Body of pancreas (tissue), 4 donors: Measurements from ENCODE around the gene PPP1R15B. TPM values are rescaled to one million over a fixed set of nuclear protein-coding genes. Genes with fewer than 3 reads are reported as not detected.

ENCODE experiments used
- ATAC-seq: fragments of 150-250 bp; one replicate; pipeline ENCODE4 v1.9.1; 2016
- DNase-seq, 4 donors: peaks; one replicate each; pipeline ENCODE4 v3.0.0-alpha.2; 2019
- H3K27ac ChIP-seq, 4 donors: fragments of 200-600 bp; sonication (generic); 1 replicate in 3 of 4; 2 replicates in 1 of 4; pipeline versions ENCODE4 v1.5.1 to v1.6.1; 2016 to 2019; ENCODE audit warnings: mild to moderate bottlenecking in 1 of 4, mixed read lengths in 1 of 4, moderate library complexity in 1 of 4
- H3K27me3 ChIP-seq, 2 donors: fragments of 200-600 bp; sonication (generic); one replicate each; pipeline ENCODE4 v1.6.0; 2016; ENCODE audit warnings: mild to moderate bottlenecking in 1 of 2
- H3K36me3 ChIP-seq, 2 donors: fragments of 200-600 bp; sonication (generic); replicated peaks in 1 of 2; 2 replicates each; pipeline ENCODE4 v1.5.1; 2016; ENCODE audit warnings: low read depth in 2 of 2; ENCODE audit not compliant: insufficient read depth in 1 of 2
- H3K4me1 ChIP-seq: fragments of 200-600 bp; sonication (generic); one replicate; pipeline ENCODE4 v1.6.0; 2016
- H3K4me3 ChIP-seq, 2 donors: fragments of 200-600 bp; sonication (generic); 1 replicate in 1 of 2; 2 replicates in 1 of 2; pipeline ENCODE4 v1.5.1; 2016 to 2019
- H3K9me3 ChIP-seq, 3 donors: fragments of 200-600 bp; sonication (generic); 1 replicate in 2 of 3; 2 replicates in 1 of 3; pipeline ENCODE4 v1.5.1; 2016
- CTCF ChIP-seq, 7 experiments: fragments of 450-650 bp in 4 of 7; fragments of 200-600 bp in 3 of 7; sonication (generic) in 3 of 7; IDR thresholded peaks; one replicate each; pipeline ENCODE4 v1.5.1; 2016 to 2019; ENCODE audit warnings: antibody characterized with exemption in 7 of 7
- POLR2A ChIP-seq, 3 donors: fragments of 450-650 bp; IDR thresholded peaks; one replicate each; pipeline ENCODE4 v1.6.1; 2016; ENCODE audit warnings: antibody characterized with exemption in 3 of 3, mild to moderate bottlenecking in 2 of 3
- WGBS, 2 donors: methylation state at CpG; one replicate each; pipeline ENCODE4 v1.1.5; 2017; 5-methylcytosine and 5-hydroxymethylcytosine counted together
- intact Hi-C: fragments of 100-400 bp; cut with DNase I; formaldehyde crosslinking; loops from one replicate; pipeline ENCODE4 v1.15.1; 2023
- small RNA-seq: library from RNA; depleted of rRNA; stranded (forward); fragments of <200 nt; gene quantifications from one replicate; pipeline ENCODE3, GENCODE V24; 2016
- total RNA-seq, 2 donors: library from RNA; depleted of rRNA; stranded (reverse); fragments of >200 nt; gene quantifications; one replicate each; pipeline ENCODE4 v1.1.0, GENCODE V29; 2016

PPP1R15B gene
- total RNA-seq, 2 donors from 2014 or later, result 32.9 to 34.3 TPM

- Histone ChIP-seq H3K9me3 (no peaks in the 10 kb centered on the region), H3K4me3 (no peak overlapping the region), H3K36me3 (no peaks in the 10 kb centered on the region), H3K27ac (no peak overlapping the region), H3K4me1 (peaks cover 25% of the 10 kb centered on the region), H3K27me3 (no peaks in the 10 kb centered on the region)
- no peak for TF ChIP-seq POLR2A (IDR thresholded peaks at IDR 0.05)
- no peak for TF ChIP-seq CTCF (IDR thresholded peaks at IDR 0.05)
- DNase-seq (no peak), ATAC-seq (no peak)
- intact Hi-C loops, result no loop called here
- 75 to 82% methylated on average over 4 of the region's 4 CpGs for WGBS, 2 donors
Measured at GRCh38 chr1:204356997-204357396, 54.6 kb downstream of the PPP1R15B start.

- Histone ChIP-seq H3K9me3 (no peaks in the 10 kb centered on the region), H3K27me3 (no peaks in the 10 kb centered on the region), H3K27ac (no peak overlapping the region), H3K4me3 (no peak overlapping the region), H3K36me3 (no peaks in the 10 kb centered on the region), H3K4me1 (peaks cover 20% of the 10 kb centered on the region)
- no peak for TF ChIP-seq POLR2A (IDR thresholded peaks at IDR 0.05)
- no peak for TF ChIP-seq CTCF (IDR thresholded peaks at IDR 0.05)
- WGBS, 2 donors, result 82 to 84% methylated on average over 4 of the region's 4 CpGs
- ATAC-seq, result no peak
- DNase-seq, result no peak
- intact Hi-C loops, result no loop called here
Measured at GRCh38 chr1:204355913-204356312, 55.7 kb downstream of the PPP1R15B start.

GRCh38 chr1:204354579-204354978 lies 57.0 kb downstream of the PPP1R15B start:
- peaks cover 12% of the 10 kb centered on the region for H3K4me1 ChIP-seq
- WGBS, 2 donors, result 73 to 78% methylated on average over 6 of the region's 6 CpGs

More at GRCh38 chr1:204354579-204354978, 57.0 kb downstream of the PPP1R15B start:
- intact Hi-C loops, result no loop called here
- DNase-seq (no peak), ATAC-seq (no peak)
- Histone ChIP-seq H3K36me3 (no peaks in the 10 kb centered on the region), H3K9me3 (no peaks in the 10 kb centered on the region), H3K27ac (no peak overlapping the region), H3K4me3 (no peak overlapping the region), H3K27me3 (no peaks in the 10 kb centered on the region)
- no peak for TF ChIP-seq CTCF (IDR thresholded peaks at IDR 0.05)
- TF ChIP-seq POLR2A (IDR thresholded peaks at IDR 0.05), result no peak

Small RNAs within 50 kb of the gene (small RNA-seq; reads per million reads assigned to genes)
- gene AL606489.2, result not detected

Other genes starting within 250 kb of the PPP1R15B start
- gene REN, start 245.5 kb downstream of the PPP1R15B start, total RNA-seq, result not detected
- not detected for gene KISS1, start 215.3 kb downstream of the PPP1R15B start, total RNA-seq
- 1 to 10 TPM in 1 of 2 donors, not detected in 1; 6.5 TPM for gene GOLT1A, start 197.8 kb downstream of the PPP1R15B start, total RNA-seq
- 10 to 100 TPM; 10.9 to 20.4 TPM for gene PLEKHA6, start 51.9 kb downstream of the PPP1R15B start, total RNA-seq
- 10 to 100 TPM; 11.4 to 18.1 TPM for gene PIK3C2B, start 83.0 kb upstream of the PPP1R15B start, total RNA-seq
- gene MDM4, start 104.6 kb upstream of the PPP1R15B start, total RNA-seq, result 100 to 1,000 TPM in 1 of 2 donors, 10 to 100 TPM in 1; 72.9 to 125 TPM